Liver (tissue), 9 donors: Measurements from ENCODE around the gene CDK1. TPM values are rescaled to one million over a fixed set of nuclear protein-coding genes. Genes with fewer than 3 reads are reported as not detected.

ENCODE experiments used
- DNase-seq: peaks from one replicate; pipeline ENCODE4 v3.0.0-alpha.2; 2017; ENCODE audit warnings: low spot score
- H3K27ac ChIP-seq, 2 donors: one replicate each; pipeline ENCODE4 v1.7.0; 2013; ENCODE audit warnings: inconsistent platforms in 2 of 2, low read length in 2 of 2, control low read depth in 1 of 2, low read depth in 1 of 2, mild to moderate bottlenecking in 1 of 2
- H3K27me3 ChIP-seq, 4 donors: one replicate each; pipeline versions ENCODE4 v1.6.1 to v1.7.0; 2013; ENCODE audit warnings: low read length in 3 of 4, inconsistent platforms in 1 of 4, mild to moderate bottlenecking in 1 of 4, moderate library complexity in 1 of 4; ENCODE audit not compliant: control insufficient read depth in 4 of 4, insufficient read depth in 4 of 4
- H3K36me3 ChIP-seq, 4 donors: one replicate each; pipeline versions ENCODE4 v1.6.1 to v1.7.0; 2013; ENCODE audit warnings: low read length in 3 of 4, mild to moderate bottlenecking in 3 of 4, low read depth in 1 of 4, moderate library complexity in 1 of 4; ENCODE audit not compliant: control insufficient read depth in 4 of 4, insufficient read depth in 3 of 4
- H3K4me1 ChIP-seq, 4 donors: one replicate each; pipeline versions ENCODE4 v1.6.1 to v1.7.0; 2013; ENCODE audit warnings: low read length in 3 of 4, mild to moderate bottlenecking in 3 of 4, moderate library complexity in 1 of 4; ENCODE audit not compliant: control insufficient read depth in 4 of 4, insufficient read depth in 4 of 4
- H3K4me3 ChIP-seq, 3 donors: one replicate each; pipeline versions ENCODE4 v1.6.1 to v1.7.0; 2013; ENCODE audit warnings: low read length in 3 of 3, control low read depth in 1 of 3, low read depth in 1 of 3, mild to moderate bottlenecking in 1 of 3
- H3K9ac ChIP-seq, 2 donors: one replicate each; pipeline ENCODE4 v1.7.0; 2013; ENCODE audit warnings: low read length in 2 of 2, mild to moderate bottlenecking in 2 of 2, moderate library complexity in 2 of 2, control low read depth in 1 of 2, low read depth in 1 of 2
- H3K9me3 ChIP-seq, 4 donors: one replicate each; pipeline versions ENCODE4 v1.6.1 to v1.7.0; 2013; ENCODE audit warnings: low read length in 3 of 4; ENCODE audit not compliant: control insufficient read depth in 4 of 4
- EGR1 ChIP-seq, 2 donors: IDR thresholded peaks; 2 replicates each; pipeline ENCODE4 v1.6.1; 2016 to 2018; ENCODE audit warnings: antibody characterized with exemption in 2 of 2, low read depth in 2 of 2
- FOXA1 ChIP-seq: IDR thresholded peaks from 2 replicates; pipeline ENCODE4 v1.6.1; 2016; ENCODE audit warnings: antibody characterized with exemption
- FOXA2 ChIP-seq: IDR thresholded peaks from 2 replicates; pipeline ENCODE4 v1.6.1; 2016; ENCODE audit warnings: antibody characterized with exemption
- GABPA ChIP-seq, 2 donors: IDR thresholded peaks in 1 of 2; conservative IDR thresholded peaks in 1 of 2; 2 replicates each; pipeline ENCODE4 v1.6.1; 2016; ENCODE audit warnings: antibody characterized with exemption in 2 of 2, mild to moderate bottlenecking in 1 of 2, moderate library complexity in 1 of 2
- HNF4A ChIP-seq, 2 donors: conservative IDR thresholded peaks; 2 replicates each; pipeline ENCODE4 v1.6.1; 2016; ENCODE audit warnings: antibody characterized with exemption in 2 of 2, mild to moderate bottlenecking in 2 of 2
- HNF4G ChIP-seq: IDR thresholded peaks from 2 replicates; pipeline ENCODE4 v1.6.1; 2016; ENCODE audit warnings: antibody characterized with exemption
- JUND ChIP-seq, 2 donors: IDR thresholded peaks; 2 replicates each; pipeline ENCODE4 v1.6.1; 2016; ENCODE audit warnings: antibody characterized with exemption in 2 of 2
- NR2F2 ChIP-seq: IDR thresholded peaks from 2 replicates; pipeline ENCODE4 v1.6.1; 2016; ENCODE audit warnings: antibody characterized with exemption
- RAD21 ChIP-seq, 2 donors: IDR thresholded peaks; 2 replicates each; pipeline ENCODE4 v1.6.1; 2016; ENCODE audit warnings: antibody characterized with exemption in 2 of 2, mild to moderate bottlenecking in 2 of 2
- RXRA ChIP-seq, 2 donors: IDR thresholded peaks; 2 replicates each; pipeline ENCODE4 v1.6.1; 2017 to 2018; ENCODE audit warnings: antibody characterized with exemption in 2 of 2, mild to moderate bottlenecking in 1 of 2
- SP1 ChIP-seq: IDR thresholded peaks from 2 replicates; pipeline ENCODE4 v1.6.1; 2018; ENCODE audit warnings: antibody characterized with exemption, mild to moderate bottlenecking
- TAF1 ChIP-seq: conservative IDR thresholded peaks from 2 replicates; pipeline ENCODE4 v1.6.1; 2016; ENCODE audit warnings: antibody characterized with exemption, mild to moderate bottlenecking
- YY1 ChIP-seq: IDR thresholded peaks from 2 replicates; pipeline ENCODE4 v1.6.1; 2016; ENCODE audit warnings: antibody characterized with exemption, mild to moderate bottlenecking
- whole genome bisulfite sequencing: extraction: QIAGEN DNeasy Blood & Tissue Kit; methylation state at CpG from one replicate; pipeline ENCODE4 v1.1.7; 2013; 5-methylcytosine and 5-hydroxymethylcytosine counted together
- polyA plus RNA-seq, 2 donors: library from polyadenylated mRNA; stranded (reverse) in 1 of 2; unstranded in 1 of 2; fragments of 200-250 nt in 1 of 2; fragments of >200 nt in 1 of 2; fragmentation: Nextera tagmentation in 1 of 2; extraction: Ambion mirVana in 1 of 2; gene quantifications; one replicate each; pipeline versions ENCODE4 v1.2.1 to v1.2.3, GENCODE V29; 2013 to 2015
- total RNA-seq, 2 donors: library from RNA; depleted of rRNA; stranded (reverse); fragments of >200 nt; gene quantifications; one replicate each; pipeline ENCODE4 v1.2.3, GENCODE V29; 2014
- TF ChIP-seq, protein P1 (sequence below): fragments of 150-350 bp; IDR thresholded peaks from 2 replicates; pipeline ENCODE4 v1.5.1; 2017; ENCODE audit warnings: improper control_type of control experiment, low read depth, low read length; ENCODE audit not compliant: missing input control
- TF ChIP-seq, protein P2 (sequence below): IDR thresholded peaks from 2 replicates; pipeline ENCODE4 v1.6.1; 2016; ENCODE audit warnings: antibody characterized with exemption
- TF ChIP-seq, protein P3 (sequence below): IDR thresholded peaks from 2 replicates; pipeline ENCODE4 v1.6.1; 2016; ENCODE audit warnings: antibody characterized with exemption
- TF ChIP-seq, protein P4 (sequence below): IDR thresholded peaks from 2 replicates; pipeline ENCODE4 v1.6.1; 2016; ENCODE audit warnings: antibody characterized with exemption, mild to moderate bottlenecking
- TF ChIP-seq, protein P5 (sequence below): IDR thresholded peaks from 2 replicates; pipeline ENCODE4 v1.6.1; 2016; ENCODE audit warnings: antibody characterized with exemption
- donor health status: healthy.
- donor health status: healthy.
- donor health status: healthy.
- donor health status: healthy.
- donor health status: healthy.

CDK1 gene
- total and polyA plus RNA-seq, 4 donors, result 0.08 to 73.5 (median 2.6) TPM

DNA sequence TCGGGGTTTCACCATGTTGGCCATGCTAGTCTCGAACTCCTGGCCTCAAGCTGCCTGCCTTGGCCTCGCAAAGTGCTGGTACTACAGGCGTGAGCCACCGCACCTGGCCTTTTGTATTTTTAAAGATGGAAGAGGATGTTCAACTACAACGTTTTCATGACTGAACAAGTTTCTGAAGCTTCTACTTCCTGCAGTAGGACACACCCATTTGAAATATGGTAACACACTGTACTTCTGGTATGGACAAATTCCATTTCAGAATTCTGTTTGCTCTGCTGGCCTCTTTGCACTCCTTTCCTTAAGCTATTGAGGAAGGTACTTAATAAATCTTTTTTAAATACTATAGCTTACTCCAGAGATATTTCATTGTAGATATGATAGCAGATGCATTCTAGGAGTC, 10.9 kb upstream of the CDK1 start:
- Histone ChIP-seq H3K27me3 (no peaks in the 10 kb centered on the region), H3K9ac (no peak overlapping the region), H3K4me1 (no peaks in the 10 kb centered on the region), H3K9me3 (no peaks in the 10 kb centered on the region), H3K4me3 (no peak overlapping the region), H3K27ac (no peak overlapping the region), H3K36me3 (no peaks in the 10 kb centered on the region)
- no peak for DNase-seq
- TF ChIP-seq, protein P1, sequence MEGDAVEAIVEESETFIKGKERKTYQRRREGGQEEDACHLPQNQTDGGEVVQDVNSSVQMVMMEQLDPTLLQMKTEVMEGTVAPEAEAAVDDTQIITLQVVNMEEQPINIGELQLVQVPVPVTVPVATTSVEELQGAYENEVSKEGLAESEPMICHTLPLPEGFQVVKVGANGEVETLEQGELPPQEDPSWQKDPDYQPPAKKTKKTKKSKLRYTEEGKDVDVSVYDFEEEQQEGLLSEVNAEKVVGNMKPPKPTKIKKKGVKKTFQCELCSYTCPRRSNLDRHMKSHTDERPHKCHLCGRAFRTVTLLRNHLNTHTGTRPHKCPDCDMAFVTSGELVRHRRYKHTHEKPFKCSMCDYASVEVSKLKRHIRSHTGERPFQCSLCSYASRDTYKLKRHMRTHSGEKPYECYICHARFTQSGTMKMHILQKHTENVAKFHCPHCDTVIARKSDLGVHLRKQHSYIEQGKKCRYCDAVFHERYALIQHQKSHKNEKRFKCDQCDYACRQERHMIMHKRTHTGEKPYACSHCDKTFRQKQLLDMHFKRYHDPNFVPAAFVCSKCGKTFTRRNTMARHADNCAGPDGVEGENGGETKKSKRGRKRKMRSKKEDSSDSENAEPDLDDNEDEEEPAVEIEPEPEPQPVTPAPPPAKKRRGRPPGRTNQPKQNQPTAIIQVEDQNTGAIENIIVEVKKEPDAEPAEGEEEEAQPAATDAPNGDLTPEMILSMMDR, result no peak
- no peak for TF ChIP-seq YY1
- no peak for TF ChIP-seq NR2F2
- no peak for TF ChIP-seq FOXA2
- no peak for TF ChIP-seq HNF4A (conservative IDR thresholded peaks at IDR 0.05)
- no peak for TF ChIP-seq RAD21 (IDR thresholded peaks at IDR 0.05)
- TF ChIP-seq, protein P2, sequence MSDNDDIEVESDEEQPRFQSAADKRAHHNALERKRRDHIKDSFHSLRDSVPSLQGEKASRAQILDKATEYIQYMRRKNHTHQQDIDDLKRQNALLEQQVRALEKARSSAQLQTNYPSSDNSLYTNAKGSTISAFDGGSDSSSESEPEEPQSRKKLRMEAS, result no peak
- TF ChIP-seq RXRA (IDR thresholded peaks at IDR 0.05), result no peak
- TF ChIP-seq, protein P3, sequence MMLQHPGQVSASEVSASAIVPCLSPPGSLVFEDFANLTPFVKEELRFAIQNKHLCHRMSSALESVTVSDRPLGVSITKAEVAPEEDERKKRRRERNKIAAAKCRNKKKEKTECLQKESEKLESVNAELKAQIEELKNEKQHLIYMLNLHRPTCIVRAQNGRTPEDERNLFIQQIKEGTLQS, result no peak
- no peak for TF ChIP-seq HNF4G
- TF ChIP-seq GABPA (IDR thresholded peaks at IDR 0.05 in 1 of 2, conservative IDR thresholded peaks at IDR 0.05 in 1 of 2), result no peak
- no peak for TF ChIP-seq SP1
- TF ChIP-seq, protein P4, sequence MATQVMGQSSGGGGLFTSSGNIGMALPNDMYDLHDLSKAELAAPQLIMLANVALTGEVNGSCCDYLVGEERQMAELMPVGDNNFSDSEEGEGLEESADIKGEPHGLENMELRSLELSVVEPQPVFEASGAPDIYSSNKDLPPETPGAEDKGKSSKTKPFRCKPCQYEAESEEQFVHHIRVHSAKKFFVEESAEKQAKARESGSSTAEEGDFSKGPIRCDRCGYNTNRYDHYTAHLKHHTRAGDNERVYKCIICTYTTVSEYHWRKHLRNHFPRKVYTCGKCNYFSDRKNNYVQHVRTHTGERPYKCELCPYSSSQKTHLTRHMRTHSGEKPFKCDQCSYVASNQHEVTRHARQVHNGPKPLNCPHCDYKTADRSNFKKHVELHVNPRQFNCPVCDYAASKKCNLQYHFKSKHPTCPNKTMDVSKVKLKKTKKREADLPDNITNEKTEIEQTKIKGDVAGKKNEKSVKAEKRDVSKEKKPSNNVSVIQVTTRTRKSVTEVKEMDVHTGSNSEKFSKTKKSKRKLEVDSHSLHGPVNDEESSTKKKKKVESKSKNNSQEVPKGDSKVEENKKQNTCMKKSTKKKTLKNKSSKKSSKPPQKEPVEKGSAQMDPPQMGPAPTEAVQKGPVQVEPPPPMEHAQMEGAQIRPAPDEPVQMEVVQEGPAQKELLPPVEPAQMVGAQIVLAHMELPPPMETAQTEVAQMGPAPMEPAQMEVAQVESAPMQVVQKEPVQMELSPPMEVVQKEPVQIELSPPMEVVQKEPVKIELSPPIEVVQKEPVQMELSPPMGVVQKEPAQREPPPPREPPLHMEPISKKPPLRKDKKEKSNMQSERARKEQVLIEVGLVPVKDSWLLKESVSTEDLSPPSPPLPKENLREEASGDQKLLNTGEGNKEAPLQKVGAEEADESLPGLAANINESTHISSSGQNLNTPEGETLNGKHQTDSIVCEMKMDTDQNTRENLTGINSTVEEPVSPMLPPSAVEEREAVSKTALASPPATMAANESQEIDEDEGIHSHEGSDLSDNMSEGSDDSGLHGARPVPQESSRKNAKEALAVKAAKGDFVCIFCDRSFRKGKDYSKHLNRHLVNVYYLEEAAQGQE, result no peak
- TF ChIP-seq TAF1, result no peak
- no peak for TF ChIP-seq JUND (IDR thresholded peaks at IDR 0.05)
- no peak for TF ChIP-seq EGR1 (IDR thresholded peaks at IDR 0.05; ENCODE audit: low read depth in 2 of 2)
- TF ChIP-seq, protein P5, sequence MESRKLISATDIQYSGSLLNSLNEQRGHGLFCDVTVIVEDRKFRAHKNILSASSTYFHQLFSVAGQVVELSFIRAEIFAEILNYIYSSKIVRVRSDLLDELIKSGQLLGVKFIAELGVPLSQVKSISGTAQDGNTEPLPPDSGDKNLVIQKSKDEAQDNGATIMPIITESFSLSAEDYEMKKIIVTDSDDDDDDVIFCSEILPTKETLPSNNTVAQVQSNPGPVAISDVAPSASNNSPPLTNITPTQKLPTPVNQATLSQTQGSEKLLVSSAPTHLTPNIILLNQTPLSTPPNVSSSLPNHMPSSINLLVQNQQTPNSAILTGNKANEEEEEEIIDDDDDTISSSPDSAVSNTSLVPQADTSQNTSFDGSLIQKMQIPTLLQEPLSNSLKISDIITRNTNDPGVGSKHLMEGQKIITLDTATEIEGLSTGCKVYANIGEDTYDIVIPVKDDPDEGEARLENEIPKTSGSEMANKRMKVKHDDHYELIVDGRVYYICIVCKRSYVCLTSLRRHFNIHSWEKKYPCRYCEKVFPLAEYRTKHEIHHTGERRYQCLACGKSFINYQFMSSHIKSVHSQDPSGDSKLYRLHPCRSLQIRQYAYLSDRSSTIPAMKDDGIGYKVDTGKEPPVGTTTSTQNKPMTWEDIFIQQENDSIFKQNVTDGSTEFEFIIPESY, result no peak
- no peak for TF ChIP-seq FOXA1
- WGBS, result 82% methylated on average over 6 of the region's 6 CpGs
